Measurements from ENCODE around the gene PCLAF.

GRCh38 chr15:64348455-64348854 is 32.8 kb downstream of the PCLAF start:
- no peak for TF ChIP-seq EZH2 (IDR thresholded peaks at IDR 0.05; ENCODE audit: borderline replicate concordance, low read depth, low read length, poor library complexity, severe bottlenecking)
- TF ChIP-seq CTCF (conservative IDR thresholded peaks at IDR 0.05; ENCODE audit: low read depth, low read length): no peak
